NCI-H774 (cell line): Measurements from ENCODE around the gene CST8.
"Not testable (repeated sequence)": the region's sequence is repeated elsewhere in the genome, so short reads cannot be mapped to it uniquely, and the experiment has no call there.

Experiments
- DNase-seq: peaks from one replicate; lab custom pipeline; 2025; lab: John Stamatoyannopoulos, UW

CST8 gene

GRCh38 chr20:23490817-23491216, at the start of gene CST8:
Gene CST8 (plus strand): TSS chr20:23491117. CDS start chr20:23491668, 551 bp downstream.
- DNase-seq, result no peak

- peak; percentile 23 for DNase-seq
Measured at GRCh38 chr20:23441850-23442313, 49.0 kb upstream of the CST8 start.

GRCh38 chr20:23442436-23442835, 48.5 kb upstream of the CST8 start:
- DNase-seq, result no peak

GRCh38 chr20:23444859-23445258, 46.1 kb upstream of the CST8 start:
- DNase-seq, result no peak

- no peak for DNase-seq
Measured at GRCh38 chr20:23445596-23446217, 45.2 kb upstream of the CST8 start.

GRCh38 chr20:23446505-23446904, 44.4 kb upstream of the CST8 start:
- peak; percentile 51 for DNase-seq

GRCh38 chr20:23448167-23448566, 42.8 kb upstream of the CST8 start:
- DNase-seq, result no peak

GRCh38 chr20:23449421-23449820, 41.5 kb upstream of the CST8 start:
- no peak for DNase-seq

GRCh38 chr20:23450877-23451276, 40.0 kb upstream of the CST8 start:
- DNase-seq, result no peak

- DNase-seq, result no peak
Measured at GRCh38 chr20:23451956-23452487, 38.9 kb upstream of the CST8 start.

GRCh38 chr20:23452776-23453175, 38.1 kb upstream of the CST8 start, which contains the start of gene CST11:
Gene CST11 (minus strand): TSS chr20:23452876. CDS start chr20:23452811, 65 bp downstream.
- DNase-seq, result no peak

GRCh38 chr20:23453549-23454543, 37.1 kb upstream of the CST8 start:
- DNase-seq, result no peak

- DNase-seq, result no peak
Measured at GRCh38 chr20:23454816-23455215, 36.1 kb upstream of the CST8 start.

- no peak for DNase-seq
Measured at GRCh38 chr20:23455639-23456038, 35.3 kb upstream of the CST8 start.

GRCh38 chr20:23456409-23456808, 34.5 kb upstream of the CST8 start:
- DNase-seq, result no peak

- no peak for DNase-seq
Measured at GRCh38 chr20:23456873-23457272, 34.0 kb upstream of the CST8 start.

GRCh38 chr20:23459461-23460150, 31.3 kb upstream of the CST8 start:
- DNase-seq, result no peak

GRCh38 chr20:23461180-23461579, 29.7 kb upstream of the CST8 start:
- DNase-seq, result no peak

- DNase-seq, result not testable (repeated sequence)
Measured at GRCh38 chr20:23466961-23467360, 24.0 kb upstream of the CST8 start.

- DNase-seq, result not testable (repeated sequence)
Measured at GRCh38 chr20:23472306-23472705, 18.6 kb upstream of the CST8 start.

GRCh38 chr20:23473293-23473692, 17.6 kb upstream of the CST8 start:
- not testable (repeated sequence) for DNase-seq

GRCh38 chr20:23475395-23475794, 15.5 kb upstream of the CST8 start:
- no peak for DNase-seq
